Ovary (tissue), 3 donors: ENCODE data around the gene WNT6.

ENCODE experiments used
- EP300 ChIP-seq: sonication (generic); formaldehyde crosslinking; IDR thresholded peaks from one replicate; pipeline ENCODE4 v1.6.1; 2017; ENCODE audit warnings: antibody characterized with exemption
- POLR2A ChIP-seq: fragments of 450-650 bp; IDR thresholded peaks from one replicate; pipeline ENCODE4 v1.6.1; 2017; ENCODE audit warnings: antibody characterized with exemption, mild to moderate bottlenecking, moderate library complexity
- TF ChIP-seq, protein P1 (sequence below), 3 donors: fragments of 450-650 bp in 2 of 3; fragments of 200-600 bp in 1 of 3; IDR thresholded peaks; one replicate each; pipeline versions ENCODE4 v1.5.1 to v1.8.0; 2016 to 2022; ENCODE audit warnings: antibody characterized with exemption in 3 of 3, mild to moderate bottlenecking in 1 of 3
- donor health status: DM: no; HTN: no; CAD: no.

DNA sequence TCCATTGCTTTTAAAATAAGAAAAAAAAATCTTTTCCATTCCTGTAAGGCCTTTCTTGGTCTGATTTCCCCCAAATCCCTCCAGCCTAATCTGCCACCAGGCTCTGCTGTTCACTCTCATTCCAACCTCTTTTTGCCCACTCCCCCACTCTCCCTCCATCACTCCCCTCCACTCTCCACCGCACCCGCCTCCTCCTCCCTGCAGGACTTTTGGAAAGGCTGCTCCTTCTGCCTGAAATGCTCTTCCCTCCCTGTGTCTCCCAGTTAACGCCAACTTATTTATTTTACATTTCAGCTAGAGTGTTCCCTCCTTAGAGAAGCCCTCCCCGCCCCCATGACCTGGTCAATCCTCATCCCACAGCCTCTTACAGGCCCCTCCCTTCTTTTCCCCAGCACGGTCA is 4.7 kb upstream of the WNT6 start:
- TF ChIP-seq, protein P1, sequence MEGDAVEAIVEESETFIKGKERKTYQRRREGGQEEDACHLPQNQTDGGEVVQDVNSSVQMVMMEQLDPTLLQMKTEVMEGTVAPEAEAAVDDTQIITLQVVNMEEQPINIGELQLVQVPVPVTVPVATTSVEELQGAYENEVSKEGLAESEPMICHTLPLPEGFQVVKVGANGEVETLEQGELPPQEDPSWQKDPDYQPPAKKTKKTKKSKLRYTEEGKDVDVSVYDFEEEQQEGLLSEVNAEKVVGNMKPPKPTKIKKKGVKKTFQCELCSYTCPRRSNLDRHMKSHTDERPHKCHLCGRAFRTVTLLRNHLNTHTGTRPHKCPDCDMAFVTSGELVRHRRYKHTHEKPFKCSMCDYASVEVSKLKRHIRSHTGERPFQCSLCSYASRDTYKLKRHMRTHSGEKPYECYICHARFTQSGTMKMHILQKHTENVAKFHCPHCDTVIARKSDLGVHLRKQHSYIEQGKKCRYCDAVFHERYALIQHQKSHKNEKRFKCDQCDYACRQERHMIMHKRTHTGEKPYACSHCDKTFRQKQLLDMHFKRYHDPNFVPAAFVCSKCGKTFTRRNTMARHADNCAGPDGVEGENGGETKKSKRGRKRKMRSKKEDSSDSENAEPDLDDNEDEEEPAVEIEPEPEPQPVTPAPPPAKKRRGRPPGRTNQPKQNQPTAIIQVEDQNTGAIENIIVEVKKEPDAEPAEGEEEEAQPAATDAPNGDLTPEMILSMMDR (IDR thresholded peaks at IDR 0.05) = no peak
- no peak for TF ChIP-seq POLR2A
- no peak for TF ChIP-seq EP300
